DOHH2 (cell line): ENCODE data around the gene TTC39B.

Experiments
- EZH2phosphoT487 ChIP-seq: fragments of 200-600 bp; sonication (generic); IDR thresholded peaks from 2 replicates; pipeline ENCODE4 v1.6.1; 2017; ENCODE audit warnings: borderline replicate concordance, mild to moderate bottlenecking, antibody characterized with exemption, low read length, moderate library complexity, mixed read lengths
- TF ChIP-seq, protein P1 (sequence below): fragments of 200-600 bp; sonication (generic); IDR thresholded peaks from one replicate; pipeline ENCODE4 v1.5.1; 2014; ENCODE audit warnings: antibody characterized with exemption, mild to moderate bottlenecking, low read depth, low read length; ENCODE audit not compliant: poor library complexity, severe bottlenecking

DNA sequence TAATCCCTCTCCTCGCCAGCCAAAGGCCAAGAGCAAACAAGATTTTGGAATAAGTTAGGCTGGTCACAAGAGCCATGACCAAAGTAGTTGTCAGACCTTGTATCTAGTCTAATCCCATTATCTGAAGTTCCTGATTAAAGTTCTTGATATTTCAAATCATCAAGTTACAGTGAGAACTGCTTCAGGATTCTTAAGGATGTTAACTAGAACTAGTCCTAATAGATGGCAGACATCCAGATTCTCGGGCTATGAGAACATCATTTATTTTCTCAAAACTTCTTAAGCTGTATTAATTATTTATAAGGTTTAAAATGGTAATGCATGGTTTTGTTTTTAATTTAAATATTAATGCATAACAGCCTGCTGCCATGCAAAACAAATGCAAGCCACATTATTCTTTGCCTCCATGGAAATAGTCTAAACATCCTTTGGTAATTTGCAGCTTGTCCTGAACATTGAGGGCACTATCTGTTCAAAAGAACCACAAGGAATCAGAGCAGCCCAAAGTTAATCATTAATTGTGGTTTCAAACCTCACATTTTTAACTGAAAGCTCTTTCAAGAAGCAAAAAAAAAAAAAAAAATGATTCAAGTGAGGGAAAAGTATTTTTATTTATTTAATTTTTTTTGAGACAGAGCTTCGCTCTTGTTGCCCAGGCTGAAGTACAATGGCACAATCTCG lies 95.1 kb downstream of the TTC39B start:
- TF ChIP-seq, protein P1, sequence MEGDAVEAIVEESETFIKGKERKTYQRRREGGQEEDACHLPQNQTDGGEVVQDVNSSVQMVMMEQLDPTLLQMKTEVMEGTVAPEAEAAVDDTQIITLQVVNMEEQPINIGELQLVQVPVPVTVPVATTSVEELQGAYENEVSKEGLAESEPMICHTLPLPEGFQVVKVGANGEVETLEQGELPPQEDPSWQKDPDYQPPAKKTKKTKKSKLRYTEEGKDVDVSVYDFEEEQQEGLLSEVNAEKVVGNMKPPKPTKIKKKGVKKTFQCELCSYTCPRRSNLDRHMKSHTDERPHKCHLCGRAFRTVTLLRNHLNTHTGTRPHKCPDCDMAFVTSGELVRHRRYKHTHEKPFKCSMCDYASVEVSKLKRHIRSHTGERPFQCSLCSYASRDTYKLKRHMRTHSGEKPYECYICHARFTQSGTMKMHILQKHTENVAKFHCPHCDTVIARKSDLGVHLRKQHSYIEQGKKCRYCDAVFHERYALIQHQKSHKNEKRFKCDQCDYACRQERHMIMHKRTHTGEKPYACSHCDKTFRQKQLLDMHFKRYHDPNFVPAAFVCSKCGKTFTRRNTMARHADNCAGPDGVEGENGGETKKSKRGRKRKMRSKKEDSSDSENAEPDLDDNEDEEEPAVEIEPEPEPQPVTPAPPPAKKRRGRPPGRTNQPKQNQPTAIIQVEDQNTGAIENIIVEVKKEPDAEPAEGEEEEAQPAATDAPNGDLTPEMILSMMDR = no peak
- no peak for TF ChIP-seq EZH2phosphoT487
